Glutamatergic neuron (in vitro differentiated cells): Measurements from ENCODE around the gene UST. TPM values are rescaled to one million over a fixed set of nuclear protein-coding genes. Genes with fewer than 3 reads are reported as not detected.

Experiments used
- DNase-seq: peaks from one replicate; pipeline ENCODE4 v3.0.0; 2022
- H3K27ac Mint-ChIP-seq: one replicate; pipeline ENCODE4 v1.8.0; 2020; ENCODE audit warnings: mild to moderate bottlenecking, mixed read lengths, inconsistent platforms; ENCODE audit not compliant: unreplicated experiment
- H3K27me3 Mint-ChIP-seq: one replicate; pipeline ENCODE4 v1.8.0; 2020; ENCODE audit warnings: mild to moderate bottlenecking, moderate library complexity, mixed read lengths, inconsistent platforms; ENCODE audit not compliant: unreplicated experiment
- H3K36me3 Mint-ChIP-seq: one replicate; pipeline ENCODE4 v1.8.0; 2020; ENCODE audit warnings: mild to moderate bottlenecking, mixed read lengths, inconsistent platforms; ENCODE audit not compliant: unreplicated experiment
- H3K4me1 Mint-ChIP-seq: one replicate; pipeline ENCODE4 v1.8.0; 2020; ENCODE audit warnings: mild to moderate bottlenecking, low read depth, mixed read lengths, inconsistent platforms; ENCODE audit not compliant: unreplicated experiment
- H3K4me3 Mint-ChIP-seq: one replicate; pipeline ENCODE4 v1.8.0; 2020; ENCODE audit warnings: mild to moderate bottlenecking, mixed read lengths, inconsistent platforms; ENCODE audit not compliant: unreplicated experiment
- H3K9me3 Mint-ChIP-seq: one replicate; pipeline ENCODE4 v1.8.0; 2020; ENCODE audit warnings: mild to moderate bottlenecking, moderate library complexity, mixed read lengths, inconsistent platforms; ENCODE audit not compliant: unreplicated experiment
- CTCF ChIP-seq: fragments of 200-600 bp; sonication (generic); IDR thresholded peaks from one replicate; pipeline ENCODE4 v1.5.0; 2021; ENCODE audit not compliant: partially characterized antibody, unreplicated experiment
- total RNA-seq: library from RNA; stranded (reverse); fragmentation: NEBNext Ultra II Directional; extraction: Animal tissue kit (Norgen Biotek cat#: 25700); gene quantifications from one replicate; pipeline ENCODE4 v1.2.1, GENCODE V29; 2021; ENCODE audit not compliant: unreplicated experiment

The UST gene
- total RNA-seq, 1 donor from 2014 or later: 11.2 TPM

GRCh38 chr6:149088361-149088760 is 341.5 kb downstream of the UST start:
- H3K36me3 Mint-ChIP-seq: no peaks in the 10 kb centered on the region
- TF ChIP-seq CTCF: no peak
- no peaks in the 10 kb centered on the region for H3K27me3 Mint-ChIP-seq
- H3K4me3 Mint-ChIP-seq: no peak overlapping the region
- no peaks in the 10 kb centered on the region for H3K9me3 Mint-ChIP-seq
- H3K27ac Mint-ChIP-seq: no peak overlapping the region
- DNase-seq: no peak
- H3K4me1 Mint-ChIP-seq: no peaks in the 10 kb centered on the region

GRCh38 chr6:149089510-149089909 is 342.7 kb downstream of the UST start:
- H3K4me1 Mint-ChIP-seq: no peaks in the 10 kb centered on the region
- DNase-seq: no peak
- H3K27me3 Mint-ChIP-seq: no peaks in the 10 kb centered on the region
- no peak for TF ChIP-seq CTCF
- H3K4me3 Mint-ChIP-seq: no peak overlapping the region
- no peaks in the 10 kb centered on the region for H3K36me3 Mint-ChIP-seq
- H3K27ac Mint-ChIP-seq: no peak overlapping the region
- no peaks in the 10 kb centered on the region for H3K9me3 Mint-ChIP-seq

- TF ChIP-seq CTCF: no peak
- Mint-ChIP-seq H3K36me3 (no peaks in the 10 kb centered on the region), H3K9me3 (no peaks in the 10 kb centered on the region), H3K4me1 (no peaks in the 10 kb centered on the region), H3K27me3 (no peaks in the 10 kb centered on the region), H3K4me3 (no peak overlapping the region), H3K27ac (no peak overlapping the region)
- DNase-seq: no peak
These were observed 344.1 kb downstream of the UST start for GRCh38 chr6:149090937-149091336.

- H3K4me3 Mint-ChIP-seq: no peak overlapping the region
- no peaks in the 10 kb centered on the region for H3K27me3 Mint-ChIP-seq
- no peak overlapping the region for H3K27ac Mint-ChIP-seq
These were observed 346.8 kb downstream of the UST start for GRCh38 chr6:149093643-149094042.

GRCh38 chr6:149094156-149094555 is 347.3 kb downstream of the UST start:
- no peak overlapping the region for H3K27ac Mint-ChIP-seq
- peaks cover 13% of the 10 kb centered on the region for H3K36me3 Mint-ChIP-seq
- no peaks in the 10 kb centered on the region for H3K9me3 Mint-ChIP-seq
- H3K27me3 Mint-ChIP-seq: no peaks in the 10 kb centered on the region
- TF ChIP-seq CTCF: no peak
- DNase-seq: no peak
- H3K4me3 Mint-ChIP-seq: no peak overlapping the region
- H3K4me1 Mint-ChIP-seq: no peaks in the 10 kb centered on the region

More at GRCh38 chr6:149093643-149094042, 346.8 kb downstream of the UST start:
- Mint-ChIP-seq H3K9me3 (no peaks in the 10 kb centered on the region), H3K36me3 (peaks cover 10% of the 10 kb centered on the region), H3K4me1 (no peaks in the 10 kb centered on the region)
- TF ChIP-seq CTCF: no peak
- DNase-seq: no peak
